ENCODE results near the gene LRPAP1.

- TF ChIP-seq, protein P1, sequence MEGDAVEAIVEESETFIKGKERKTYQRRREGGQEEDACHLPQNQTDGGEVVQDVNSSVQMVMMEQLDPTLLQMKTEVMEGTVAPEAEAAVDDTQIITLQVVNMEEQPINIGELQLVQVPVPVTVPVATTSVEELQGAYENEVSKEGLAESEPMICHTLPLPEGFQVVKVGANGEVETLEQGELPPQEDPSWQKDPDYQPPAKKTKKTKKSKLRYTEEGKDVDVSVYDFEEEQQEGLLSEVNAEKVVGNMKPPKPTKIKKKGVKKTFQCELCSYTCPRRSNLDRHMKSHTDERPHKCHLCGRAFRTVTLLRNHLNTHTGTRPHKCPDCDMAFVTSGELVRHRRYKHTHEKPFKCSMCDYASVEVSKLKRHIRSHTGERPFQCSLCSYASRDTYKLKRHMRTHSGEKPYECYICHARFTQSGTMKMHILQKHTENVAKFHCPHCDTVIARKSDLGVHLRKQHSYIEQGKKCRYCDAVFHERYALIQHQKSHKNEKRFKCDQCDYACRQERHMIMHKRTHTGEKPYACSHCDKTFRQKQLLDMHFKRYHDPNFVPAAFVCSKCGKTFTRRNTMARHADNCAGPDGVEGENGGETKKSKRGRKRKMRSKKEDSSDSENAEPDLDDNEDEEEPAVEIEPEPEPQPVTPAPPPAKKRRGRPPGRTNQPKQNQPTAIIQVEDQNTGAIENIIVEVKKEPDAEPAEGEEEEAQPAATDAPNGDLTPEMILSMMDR (IDR thresholded peaks at IDR 0.05 in 2 of 3, conservative IDR thresholded peaks at IDR 0.05 in 1 of 3; ENCODE audit: borderline replicate concordance in 1 of 3, insufficient read depth in 1 of 3, low read depth in 2 of 3, low read length in 2 of 3): no peak
- no peak for TF ChIP-seq EZH2 (IDR thresholded peaks at IDR 0.05)
- TF ChIP-seq YY1 (IDR thresholded peaks at IDR 0.05; ENCODE audit: extremely low read depth, insufficient replicate concordance, low read depth, low read length): no peak
- TF ChIP-seq REST (IDR thresholded peaks at IDR 0.05; ENCODE audit: low read depth): no peak
- no peak for TF ChIP-seq POLR2A (IDR thresholded peaks at IDR 0.05; ENCODE audit: borderline replicate concordance, extremely low read depth, insufficient read depth, insufficient read length)
- no peak for TF ChIP-seq POLR2AphosphoS5 (IDR thresholded peaks at IDR 0.05; ENCODE audit: low read depth, low read length)
- TF ChIP-seq MAX (IDR thresholded peaks at IDR 0.05): no peak
- no peak for TF ChIP-seq ZNF274 (IDR thresholded peaks at IDR 0.05; ENCODE audit: low read depth, low read length)
- no peak for TF ChIP-seq RAD21 (IDR thresholded peaks at IDR 0.05; ENCODE audit: low read depth)
These were observed 67.1 kb downstream of the LRPAP1 start for GRCh38 chr4:3464911-3465697.

Data from HCT116 (cell line).